Uterus (tissue), 4 donors: ENCODE data around the gene FBXW2. TPM values are rescaled to one million over a fixed set of nuclear protein-coding genes. Genes with fewer than 3 reads are reported as not detected.

ENCODE experiments used
- DNase-seq, 2 donors: peaks; one replicate each; pipeline ENCODE4 v3.0.0-alpha.2; 2019 to 2020
- H3K27ac ChIP-seq, 2 donors: fragments of 200-600 bp; sonication (generic); 1 replicate in 1 of 2; 2 replicates in 1 of 2; pipeline ENCODE4 v1.5.1; 2016 to 2018
- H3K27me3 ChIP-seq, 2 donors: fragments of 200-600 bp; sonication (generic); one replicate each; pipeline ENCODE4 v1.5.1; 2018 to 2019; ENCODE audit warnings: control low read depth in 1 of 2
- H3K36me3 ChIP-seq, 2 donors: fragments of 200-600 bp; sonication (generic); one replicate each; pipeline ENCODE4 v1.5.1; 2019; ENCODE audit warnings: control low read depth in 1 of 2
- H3K4me1 ChIP-seq, 2 donors: fragments of 200-600 bp; sonication (generic); one replicate each; pipeline ENCODE4 v1.5.1; 2018 to 2019; ENCODE audit warnings: control low read depth in 1 of 2
- H3K4me3 ChIP-seq, 2 donors: fragments of 200-600 bp; sonication (generic); 1 replicate in 1 of 2; 2 replicates in 1 of 2; pipeline ENCODE4 v1.5.1; 2018 to 2019; ENCODE audit warnings: mild to moderate bottlenecking in 1 of 2
- H3K9me3 ChIP-seq, 2 donors: fragments of 200-600 bp; sonication (generic); one replicate each; pipeline ENCODE4 v1.5.1; 2019; ENCODE audit warnings: control low read depth in 1 of 2
- POLR2A ChIP-seq, 2 donors: fragments of 450-650 bp; IDR thresholded peaks; one replicate each; pipeline ENCODE4 v1.6.1; 2016; ENCODE audit warnings: antibody characterized with exemption in 2 of 2, mild to moderate bottlenecking in 1 of 2, moderate library complexity in 1 of 2
- intact Hi-C: fragments of 100-400 bp; cut with DNase I; formaldehyde crosslinking; loops from one replicate; pipeline ENCODE4 v1.15.1; 2023; ENCODE audit warnings: low total_unique reads
- total RNA-seq, 4 donors: library from RNA; depleted of rRNA in 3 of 4; stranded (reverse); fragments of >200 nt in 3 of 4; gene quantifications; one replicate each; pipeline versions ENCODE4 v1.1.0 to v1.2.4, GENCODE V29; 2014 to 2023
- TF ChIP-seq, protein P1 (sequence below), 4 experiments: fragments of 200-600 bp in 2 of 4; fragments of 450-650 bp in 2 of 4; sonication (generic) in 2 of 4; IDR thresholded peaks; one replicate each; pipeline ENCODE4 v1.5.1; 2016 to 2019; ENCODE audit warnings: antibody characterized with exemption in 4 of 4, mild to moderate bottlenecking in 2 of 4, moderate library complexity in 1 of 4
- donor health status: DM: yes; HTN: yes; CAD: no.

Gene FBXW2
- total RNA-seq, 4 donors from 2014 or later, result 20.7 to 82.4 (median 40.0) TPM

DNA sequence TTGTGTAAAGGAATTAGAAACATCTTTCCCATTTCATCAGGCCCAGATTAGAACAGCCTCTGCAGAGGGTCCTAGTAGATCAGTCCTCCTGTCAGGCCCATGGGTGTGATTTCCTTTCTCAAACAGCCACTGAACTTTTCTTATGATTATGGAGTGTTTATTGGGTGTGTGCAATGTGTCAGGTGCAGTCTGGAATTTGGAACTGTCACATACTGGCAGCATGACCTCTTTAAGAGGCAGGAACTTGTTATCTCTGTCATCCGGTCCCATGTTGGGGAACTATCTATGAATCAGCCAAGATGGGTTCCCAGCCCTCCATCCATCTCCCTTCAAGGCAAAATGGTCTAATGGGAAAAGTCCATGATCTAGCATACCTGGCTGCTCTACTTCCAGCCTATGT lies 67.3 kb downstream of the FBXW2 start:
- H3K4me3 ChIP-seq, result no peak overlapping the region
- no peaks in the 10 kb centered on the region for H3K4me1 ChIP-seq
- no peaks in the 10 kb centered on the region for H3K36me3 ChIP-seq
- no peaks in the 10 kb centered on the region for H3K9me3 ChIP-seq
- TF ChIP-seq, protein P1, sequence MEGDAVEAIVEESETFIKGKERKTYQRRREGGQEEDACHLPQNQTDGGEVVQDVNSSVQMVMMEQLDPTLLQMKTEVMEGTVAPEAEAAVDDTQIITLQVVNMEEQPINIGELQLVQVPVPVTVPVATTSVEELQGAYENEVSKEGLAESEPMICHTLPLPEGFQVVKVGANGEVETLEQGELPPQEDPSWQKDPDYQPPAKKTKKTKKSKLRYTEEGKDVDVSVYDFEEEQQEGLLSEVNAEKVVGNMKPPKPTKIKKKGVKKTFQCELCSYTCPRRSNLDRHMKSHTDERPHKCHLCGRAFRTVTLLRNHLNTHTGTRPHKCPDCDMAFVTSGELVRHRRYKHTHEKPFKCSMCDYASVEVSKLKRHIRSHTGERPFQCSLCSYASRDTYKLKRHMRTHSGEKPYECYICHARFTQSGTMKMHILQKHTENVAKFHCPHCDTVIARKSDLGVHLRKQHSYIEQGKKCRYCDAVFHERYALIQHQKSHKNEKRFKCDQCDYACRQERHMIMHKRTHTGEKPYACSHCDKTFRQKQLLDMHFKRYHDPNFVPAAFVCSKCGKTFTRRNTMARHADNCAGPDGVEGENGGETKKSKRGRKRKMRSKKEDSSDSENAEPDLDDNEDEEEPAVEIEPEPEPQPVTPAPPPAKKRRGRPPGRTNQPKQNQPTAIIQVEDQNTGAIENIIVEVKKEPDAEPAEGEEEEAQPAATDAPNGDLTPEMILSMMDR (IDR thresholded peaks at IDR 0.05), result no peak
- TF ChIP-seq POLR2A (IDR thresholded peaks at IDR 0.05), result no peak
- DNase-seq, result no peak
- intact Hi-C loops, result no loop called here
- no peaks in the 10 kb centered on the region for H3K27me3 ChIP-seq
- no peak overlapping the region for H3K27ac ChIP-seq

DNA sequence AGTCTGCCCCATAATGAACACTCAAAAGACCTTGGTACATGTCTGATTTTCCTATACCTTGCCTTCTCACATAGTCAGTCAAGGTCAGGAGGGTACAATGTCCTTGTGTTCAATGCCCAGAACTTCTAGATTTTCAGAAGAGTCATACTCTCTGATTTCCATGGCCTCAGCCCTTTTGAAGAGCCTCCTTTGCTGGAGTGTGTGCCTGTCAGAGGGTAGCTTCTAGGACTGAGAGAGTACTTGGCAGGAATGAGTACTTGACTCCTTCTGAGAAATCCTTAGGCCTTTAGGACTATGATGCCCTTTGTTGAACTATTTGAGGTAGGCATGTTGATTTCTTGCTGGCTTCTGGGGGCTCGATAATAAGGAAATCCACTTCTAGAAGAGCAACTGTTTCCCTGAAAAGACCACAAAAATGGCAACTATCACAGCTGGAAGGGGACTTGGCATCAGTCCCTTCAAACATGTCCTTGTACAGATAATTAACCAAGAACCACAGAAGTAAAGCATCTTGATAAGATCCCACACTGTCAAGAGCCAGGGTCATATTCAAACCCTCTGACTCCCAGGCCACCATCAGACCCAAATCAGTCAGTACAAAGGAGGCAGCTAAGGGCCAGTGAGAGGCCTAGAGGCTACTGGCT lies 68.3 kb downstream of the FBXW2 start:
- Histone ChIP-seq H3K4me3 (no peak overlapping the region), H3K4me1 (no peaks in the 10 kb centered on the region), H3K27ac (no peak overlapping the region), H3K36me3 (no peaks in the 10 kb centered on the region), H3K27me3 (no peaks in the 10 kb centered on the region), H3K9me3 (no peaks in the 10 kb centered on the region)
- no peak for TF ChIP-seq POLR2A (IDR thresholded peaks at IDR 0.05)
- TF ChIP-seq, protein P1 (IDR thresholded peaks at IDR 0.05), result no peak
- DNase-seq, result no peak
- intact Hi-C loops, result no loop called here

DNA sequence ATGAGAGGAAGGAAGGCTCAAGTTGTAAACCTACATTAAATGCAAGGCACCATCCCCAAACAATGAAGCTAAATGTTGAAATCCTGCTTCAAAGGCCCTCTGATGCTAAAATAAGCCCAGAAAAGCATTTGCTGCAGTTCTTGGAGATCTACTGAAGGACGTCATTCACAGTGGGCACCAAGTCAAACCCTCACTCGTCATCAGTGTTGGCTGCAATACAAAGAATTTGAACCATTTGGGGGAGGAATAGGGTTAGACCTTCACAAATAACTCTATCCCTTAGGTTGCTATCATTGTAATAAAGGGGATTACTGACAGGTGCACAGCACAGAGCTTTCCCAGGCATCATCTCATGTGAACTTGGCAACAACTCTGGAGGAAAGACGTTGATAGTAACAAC lies 69.7 kb downstream of the FBXW2 start:
- intact Hi-C loops, result no loop called here

DNA sequence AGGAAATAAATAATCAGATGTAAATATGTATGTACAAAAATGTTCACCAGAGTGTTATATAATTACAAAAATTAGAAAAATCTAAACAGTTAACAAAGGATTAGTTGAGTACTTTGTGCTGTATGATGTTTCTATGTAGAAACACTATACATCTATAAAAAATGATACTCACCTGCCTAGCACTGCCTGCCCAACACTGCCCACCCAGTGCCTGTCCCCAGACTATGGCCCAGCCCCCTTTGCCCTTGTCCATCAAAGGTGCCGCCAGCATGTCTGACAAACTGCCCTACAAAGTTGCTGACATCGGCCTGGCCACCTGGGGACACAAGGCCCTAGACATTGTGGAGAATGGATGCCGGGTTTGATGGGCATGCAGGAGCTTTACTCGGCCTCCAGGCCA lies 72.8 kb downstream of the FBXW2 start:
- Histone ChIP-seq H3K4me1 (no peaks in the 10 kb centered on the region), H3K27me3 (no peaks in the 10 kb centered on the region), H3K36me3 (no peaks in the 10 kb centered on the region), H3K9me3 (no peaks in the 10 kb centered on the region), H3K27ac (no peak overlapping the region), H3K4me3 (no peak overlapping the region)
- TF ChIP-seq POLR2A (IDR thresholded peaks at IDR 0.05), result no peak
- TF ChIP-seq, protein P1 (IDR thresholded peaks at IDR 0.05), result no peak
- intact Hi-C loops, result no loop called here
- DNase-seq, result no peak

More for the DNA sequence above, 69.7 kb downstream of the FBXW2 start:
- TF ChIP-seq POLR2A (IDR thresholded peaks at IDR 0.05), result no peak
- TF ChIP-seq, protein P1 (IDR thresholded peaks at IDR 0.05), result no peak
- H3K27ac ChIP-seq, result no peak overlapping the region
- DNase-seq, result no peak
- no peaks in the 10 kb centered on the region for H3K36me3 ChIP-seq
- no peaks in the 10 kb centered on the region for H3K9me3 ChIP-seq
- no peaks in the 10 kb centered on the region for H3K27me3 ChIP-seq
- H3K4me3 ChIP-seq, result no peak overlapping the region
- H3K4me1 ChIP-seq, result no peaks in the 10 kb centered on the region

DNA sequence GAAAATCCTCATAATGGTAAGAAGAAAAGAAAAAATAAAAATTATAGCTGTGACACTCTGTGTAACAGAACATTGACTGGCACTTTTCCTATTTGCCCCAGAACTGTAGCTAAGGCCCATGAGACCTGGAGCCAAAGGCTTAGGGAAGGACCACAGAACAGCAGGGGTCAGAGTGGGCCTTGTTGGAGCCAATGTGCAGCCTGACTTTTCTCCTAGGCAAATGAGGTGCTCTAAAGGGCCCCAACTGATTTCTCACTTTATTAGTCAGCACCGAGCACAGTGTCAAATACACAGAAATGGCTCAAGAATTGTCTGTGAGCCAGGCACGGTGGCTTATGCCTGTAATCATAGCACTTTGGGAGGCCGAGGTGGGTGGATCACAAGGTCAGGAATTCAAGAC lies 74.9 kb downstream of the FBXW2 start:
- Histone ChIP-seq H3K27ac (no peak overlapping the region), H3K9me3 (no peaks in the 10 kb centered on the region), H3K27me3 (no peaks in the 10 kb centered on the region), H3K36me3 (no peaks in the 10 kb centered on the region), H3K4me1 (no peaks in the 10 kb centered on the region), H3K4me3 (no peak overlapping the region)
- TF ChIP-seq, protein P1 (IDR thresholded peaks at IDR 0.05), result no peak
- no peak for TF ChIP-seq POLR2A (IDR thresholded peaks at IDR 0.05)
- intact Hi-C loops, result no loop called here
- no peak for DNase-seq
